SU-DHL-6 (cell line): Measurements from ENCODE around the gene CCT5.

ENCODE experiments used
- EZH2phosphoT487 ChIP-seq: fragments of 200-600 bp; sonication (generic), shearing (Covaris generic); conservative IDR thresholded peaks from 2 replicates; pipeline ENCODE4 v1.6.1; 2018; ENCODE audit warnings: mild to moderate bottlenecking, antibody characterized with exemption, low read length, moderate library complexity, mixed read lengths
- TF ChIP-seq, protein P1 (sequence below): fragments of 200-600 bp; sonication (generic); IDR thresholded peaks from one replicate; pipeline ENCODE4 v1.5.1; 2017; ENCODE audit warnings: antibody characterized with exemption, mild to moderate bottlenecking, low read length, moderate library complexity; ENCODE audit not compliant: insufficient read depth, poor library complexity, severe bottlenecking

DNA sequence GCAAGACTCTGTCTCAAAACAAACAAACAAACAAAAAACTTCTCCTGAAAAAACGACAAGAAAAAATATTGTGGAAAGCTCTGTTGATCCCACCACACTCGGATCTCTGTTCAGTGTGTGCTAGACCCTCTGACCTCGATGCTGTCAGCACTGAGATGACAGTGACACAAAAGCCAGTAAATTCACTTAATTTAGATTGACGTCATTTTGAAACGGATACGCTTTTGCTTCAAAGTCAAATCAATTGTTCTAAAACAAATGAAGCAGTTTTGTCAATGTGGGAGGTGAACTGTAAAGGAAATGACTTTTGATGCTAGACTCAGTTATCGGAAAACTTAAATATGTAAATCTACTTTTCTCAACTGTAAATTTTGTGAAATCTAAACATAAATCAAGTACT is 26.6 kb downstream of the CCT5 start:
- TF ChIP-seq, protein P1, sequence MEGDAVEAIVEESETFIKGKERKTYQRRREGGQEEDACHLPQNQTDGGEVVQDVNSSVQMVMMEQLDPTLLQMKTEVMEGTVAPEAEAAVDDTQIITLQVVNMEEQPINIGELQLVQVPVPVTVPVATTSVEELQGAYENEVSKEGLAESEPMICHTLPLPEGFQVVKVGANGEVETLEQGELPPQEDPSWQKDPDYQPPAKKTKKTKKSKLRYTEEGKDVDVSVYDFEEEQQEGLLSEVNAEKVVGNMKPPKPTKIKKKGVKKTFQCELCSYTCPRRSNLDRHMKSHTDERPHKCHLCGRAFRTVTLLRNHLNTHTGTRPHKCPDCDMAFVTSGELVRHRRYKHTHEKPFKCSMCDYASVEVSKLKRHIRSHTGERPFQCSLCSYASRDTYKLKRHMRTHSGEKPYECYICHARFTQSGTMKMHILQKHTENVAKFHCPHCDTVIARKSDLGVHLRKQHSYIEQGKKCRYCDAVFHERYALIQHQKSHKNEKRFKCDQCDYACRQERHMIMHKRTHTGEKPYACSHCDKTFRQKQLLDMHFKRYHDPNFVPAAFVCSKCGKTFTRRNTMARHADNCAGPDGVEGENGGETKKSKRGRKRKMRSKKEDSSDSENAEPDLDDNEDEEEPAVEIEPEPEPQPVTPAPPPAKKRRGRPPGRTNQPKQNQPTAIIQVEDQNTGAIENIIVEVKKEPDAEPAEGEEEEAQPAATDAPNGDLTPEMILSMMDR: no peak
- no peak for TF ChIP-seq EZH2phosphoT487
